Measurements from ENCODE around the gene RBAK.
A peak's percentile ranks its signal among the peaks of the same experiment; 100 is the strongest.
"Not testable (repeated sequence)": the region's sequence is repeated elsewhere in the genome, so short reads cannot be mapped to it uniquely, and the experiment has no call there.

RBAK gene

GRCh38 chr7:5045558-5046396, at the start of gene RBAK:
TSS of gene RBAK (plus strand) at chr7:5045860. CDS start at chr7:5048077, 2,217 bp downstream.
- peak; percentile 70 to 87 (median 78) for DNase-seq

DNA sequence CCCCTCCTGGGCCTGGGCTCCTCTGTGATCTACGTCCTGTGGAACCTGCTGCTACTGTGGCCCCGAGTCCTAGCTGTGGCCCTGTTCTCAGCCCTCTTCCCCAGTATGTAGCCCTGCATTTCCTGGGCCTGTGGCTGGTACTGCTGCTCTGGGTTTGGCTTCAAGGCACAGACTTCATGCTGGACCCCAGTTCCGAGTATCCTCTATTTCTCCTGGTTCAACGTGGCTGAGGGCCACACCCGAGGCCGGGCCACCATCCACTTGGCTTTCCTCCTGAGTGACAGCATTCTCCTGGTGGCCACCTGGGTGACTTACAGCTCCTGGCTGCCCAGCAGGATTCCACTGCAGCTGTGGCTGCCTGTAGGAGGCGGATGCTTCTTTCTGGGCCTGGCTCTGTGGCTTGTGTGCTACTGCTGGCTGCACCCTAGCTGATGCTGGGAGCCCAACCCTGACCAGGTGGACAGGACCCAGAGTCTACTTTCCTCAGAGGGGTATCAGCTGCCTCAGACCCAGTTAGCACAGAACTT, 48.9 kb upstream of the RBAK start:
- no peak for DNase-seq

- no peak for DNase-seq
Measured at GRCh38 chr7:4998244-4998643, 47.4 kb upstream of the RBAK start.

DNA sequence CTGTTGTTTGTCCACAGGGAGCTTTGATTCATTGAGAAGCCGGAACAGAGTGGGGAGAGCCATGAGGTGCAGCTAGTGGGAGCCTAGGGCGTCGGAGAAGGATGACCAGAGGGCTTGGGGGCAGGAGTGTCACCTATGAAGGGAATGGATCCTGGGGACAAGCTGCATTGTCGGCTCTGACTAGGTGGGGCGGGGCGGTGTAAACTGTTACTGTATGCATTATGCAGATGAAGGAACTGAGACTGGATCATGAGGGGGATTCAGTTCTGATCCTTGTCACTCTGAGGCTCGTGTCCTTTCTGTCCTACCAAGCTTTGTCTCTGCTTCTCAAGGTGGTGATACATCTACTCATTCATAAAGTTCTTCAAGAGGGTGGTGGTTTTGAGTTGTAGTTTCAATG, 46.8 kb upstream of the RBAK start:
- no peak for DNase-seq

GRCh38 chr7:4999369-4999950, 46.2 kb upstream of the RBAK start:
- DNase-seq: no peak

- DNase-seq: no peak
Measured at GRCh38 chr7:5001003-5001402, 44.7 kb upstream of the RBAK start.

DNA sequence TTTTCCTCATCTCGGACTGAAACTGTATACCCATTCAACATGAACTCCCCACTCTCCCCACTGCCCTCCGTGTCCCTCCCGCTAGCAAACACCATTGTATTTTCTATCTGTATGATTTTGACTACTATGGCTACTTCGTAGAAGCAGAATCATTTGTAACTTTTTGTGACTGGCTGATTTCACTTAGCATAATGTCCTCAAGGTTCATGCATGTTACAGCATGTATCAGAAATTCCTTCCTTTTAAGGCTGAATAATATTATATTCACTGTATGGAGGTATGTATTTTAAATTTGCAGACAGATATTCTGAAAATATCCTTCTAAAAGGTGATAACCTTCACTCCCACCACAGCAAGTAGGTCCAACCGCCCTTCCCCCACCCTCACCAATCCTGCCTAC, 43.7 kb upstream of the RBAK start:
- no peak for DNase-seq

- no peak for DNase-seq
Measured at GRCh38 chr7:5005066-5005465, 40.6 kb upstream of the RBAK start.

DNA sequence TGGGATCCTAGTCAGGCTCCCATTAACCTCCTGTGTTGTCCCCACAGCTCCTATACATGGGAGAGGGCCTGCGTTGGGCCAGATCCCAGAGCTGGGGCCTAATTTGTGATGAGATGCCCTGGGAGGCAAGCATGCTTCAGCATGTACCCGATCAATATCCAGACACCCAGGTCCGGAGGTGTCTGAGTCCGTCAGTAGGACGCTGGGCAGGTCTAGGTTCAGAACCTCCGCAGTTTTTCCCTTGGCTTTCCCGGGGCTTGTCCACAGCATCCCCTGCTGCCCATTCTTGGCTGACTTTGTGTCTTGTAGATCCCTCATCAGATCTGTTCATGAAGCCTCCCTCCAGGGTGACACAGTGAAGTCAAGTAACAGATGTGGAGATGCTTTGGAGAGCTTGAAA, 32.7 kb upstream of the RBAK start:
- no peak for DNase-seq

GRCh38 chr7:5015936-5016335, 29.7 kb upstream of the RBAK start:
- not testable (repeated sequence) for DNase-seq

- DNase-seq: not testable (repeated sequence)
Measured at GRCh38 chr7:5017626-5018025, 28.0 kb upstream of the RBAK start.

DNA sequence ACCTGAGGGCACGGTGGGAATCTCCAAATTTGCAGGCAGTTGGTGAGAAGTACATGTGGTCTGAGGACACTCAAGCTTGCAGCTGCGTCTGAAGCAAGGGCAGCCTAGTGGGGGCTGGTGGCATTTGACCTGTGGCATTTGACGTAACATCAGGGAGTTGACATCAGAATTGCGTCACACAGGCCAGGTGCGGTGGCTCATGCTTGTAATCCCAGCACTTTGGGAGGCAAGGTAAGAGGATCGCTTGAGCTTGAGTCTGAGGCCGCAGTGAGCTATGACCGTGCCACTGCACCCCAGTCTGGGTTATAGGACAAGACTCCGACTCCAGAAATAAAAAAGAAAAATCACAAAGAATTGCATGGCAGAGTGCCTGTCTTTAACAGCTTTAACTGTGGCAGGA, 25.6 kb upstream of the RBAK start:
- no peak for DNase-seq

GRCh38 chr7:5020976-5021550, 24.6 kb upstream of the RBAK start:
- not testable (repeated sequence) for DNase-seq

GRCh38 chr7:5023626-5024025, 22.0 kb upstream of the RBAK start:
- not testable (repeated sequence) for DNase-seq

- not testable (repeated sequence) for DNase-seq
Measured at GRCh38 chr7:5027796-5028410, 17.8 kb upstream of the RBAK start.

- DNase-seq: not testable (repeated sequence)
Measured at GRCh38 chr7:5033186-5033585, 12.5 kb upstream of the RBAK start.

DNA sequence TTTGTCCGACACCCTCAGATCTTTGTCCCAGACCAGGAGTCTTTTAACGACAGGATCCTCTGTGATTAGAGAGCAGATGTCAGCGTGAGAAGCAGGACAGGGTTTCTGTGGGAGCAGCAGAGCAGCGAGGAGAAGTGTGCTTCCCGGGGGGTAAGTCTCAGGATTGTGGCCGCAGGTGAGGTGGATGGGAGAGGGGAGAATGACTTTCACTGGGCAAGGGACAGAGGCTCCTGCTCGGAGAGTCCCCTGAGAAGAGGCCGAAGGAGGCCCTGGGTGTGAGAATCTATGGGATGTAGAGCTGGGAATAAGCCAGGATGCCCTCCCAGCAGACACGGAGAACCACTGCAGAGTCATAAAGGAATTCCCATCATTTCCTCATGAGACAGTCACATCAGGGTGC, 10.4 kb upstream of the RBAK start:
- DNase-seq: no peak

DNA sequence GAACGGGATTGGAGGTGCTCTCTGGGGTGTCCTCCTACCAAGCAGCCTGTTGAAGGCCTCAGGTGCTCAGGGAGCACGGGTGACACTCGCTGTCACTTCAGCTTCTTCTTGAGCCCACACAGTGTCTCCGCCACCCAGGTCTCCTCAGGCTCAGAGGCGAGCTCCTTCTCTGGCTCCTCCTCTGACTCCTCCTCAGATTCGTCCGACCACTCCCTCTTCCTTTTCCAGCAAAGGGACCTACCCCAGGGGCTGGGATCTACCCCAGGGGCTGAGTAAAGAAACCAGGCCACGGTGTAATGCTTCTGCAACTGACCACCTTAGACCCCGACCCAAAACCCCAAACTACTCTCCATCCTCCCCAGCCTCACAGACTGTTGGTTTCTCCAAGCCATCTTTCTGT, 9.2 kb upstream of the RBAK start:
- DNase-seq: no peak

GRCh38 chr7:5041047-5041446, 4.6 kb upstream of the RBAK start:
- no peak for DNase-seq

DNA sequence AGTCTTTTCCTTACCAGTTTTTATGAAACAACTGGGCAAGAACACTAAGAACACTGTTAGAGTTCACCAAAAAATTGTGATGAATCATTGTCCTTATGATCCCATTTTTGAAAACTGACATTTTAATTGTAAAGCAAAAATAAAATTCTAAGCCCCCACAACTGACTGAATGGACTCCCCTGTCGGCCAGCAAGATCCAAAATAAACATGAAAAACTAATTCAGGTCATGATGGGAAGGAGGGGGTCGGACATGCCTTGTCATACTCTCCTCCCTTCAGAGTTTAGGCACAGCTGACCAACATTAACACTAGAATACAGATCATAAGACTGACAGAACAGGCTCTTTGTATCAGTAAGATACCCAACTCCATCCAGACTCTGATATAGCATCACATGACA, 2.0 kb upstream of the RBAK start:
- no peak for DNase-seq

DNA sequence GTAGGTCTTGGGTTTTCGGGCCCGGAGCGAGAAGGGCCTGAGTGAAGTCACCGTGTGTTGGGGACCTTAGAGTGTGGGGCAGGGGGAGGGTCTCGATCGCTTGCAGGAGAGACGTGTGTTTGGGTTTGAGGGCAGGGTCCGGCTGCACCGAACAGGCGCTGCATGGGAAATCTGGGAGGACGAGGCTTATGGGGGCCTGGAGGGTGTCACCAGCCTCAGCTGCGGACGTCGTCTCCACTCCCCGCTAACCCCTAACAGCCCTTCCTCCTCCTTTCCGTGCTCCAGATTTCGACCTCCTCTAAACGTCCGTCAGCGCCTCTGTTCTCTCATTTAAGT, 705 bp downstream of the RBAK start:
- DNase-seq: not testable (repeated sequence)

GRCh38 chr7:5047127-5047526, 1.5 kb downstream of the RBAK start:
- DNase-seq: not testable (repeated sequence)

- DNase-seq: no peak
Measured at GRCh38 chr7:5050676-5051075, 5.0 kb downstream of the RBAK start.

DNA sequence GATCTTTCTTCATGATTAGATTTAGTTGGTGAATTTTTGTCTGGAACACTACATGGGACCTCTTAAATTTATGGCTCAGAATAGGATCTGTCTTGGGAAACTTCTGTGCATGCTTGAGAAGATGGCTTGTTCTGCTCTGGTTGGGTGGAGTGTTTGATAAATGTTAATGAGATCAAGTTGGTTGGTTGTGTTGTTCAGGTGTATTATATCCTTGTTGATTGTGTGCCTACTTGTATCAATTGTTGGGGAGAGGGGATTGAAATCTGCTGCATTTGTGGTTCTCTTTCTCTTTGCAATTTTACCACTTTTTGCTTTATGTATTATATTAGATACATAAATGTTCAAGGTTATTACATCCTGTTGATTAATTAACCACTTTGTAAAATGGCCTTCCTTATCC, 6.1 kb downstream of the RBAK start:
- DNase-seq: not testable (repeated sequence)

Data from activated CD4-positive, CD25-positive, alpha-beta regulatory T cell (primary cell).